Karpas-422 (cell line): ENCODE results near the gene RNF4. TPM values are rescaled to one million over a fixed set of nuclear protein-coding genes. Genes with fewer than 3 reads are reported as not detected.
A peak's percentile ranks its signal among the peaks of the same experiment; 100 is the strongest.

Experiments
- DNase-seq: peaks from one replicate; pipeline ENCODE4 v3.0.0-alpha.2; 2015
- H2AFZ ChIP-seq: fragments of 200-600 bp; sonication (generic); 2 replicates; pipeline ENCODE4 v1.6.1; 2014; ENCODE audit warnings: antibody characterized with exemption, low read length, mixed read lengths
- H3K27ac ChIP-seq: fragments of 200-600 bp; sonication (generic); 2 replicates; pipeline ENCODE4 v1.5.1; 2014; ENCODE audit warnings: mild to moderate bottlenecking, low read length, moderate library complexity
- H3K27me3 ChIP-seq: fragments of 200-600 bp; sonication (generic); 2 replicates; pipeline ENCODE4 v1.6.1; 2014; ENCODE audit warnings: low read length, mixed read lengths
- H3K36me3 ChIP-seq: fragments of 200-600 bp; sonication (generic); 2 replicates; pipeline ENCODE4 v1.6.1; 2014; ENCODE audit warnings: low read length, mixed read lengths; ENCODE audit not compliant: insufficient read depth
- H3K4me1 ChIP-seq: fragments of 200-600 bp; sonication (generic); 2 replicates; pipeline ENCODE4 v1.6.1; 2014; ENCODE audit warnings: mild to moderate bottlenecking, low read length, mixed read lengths
- H3K4me2 ChIP-seq: fragments of 200-600 bp; sonication (generic); 2 replicates; pipeline ENCODE4 v1.6.1; 2014; ENCODE audit warnings: low read length, low read depth, mild to moderate bottlenecking; ENCODE audit not compliant: poor library complexity, severe bottlenecking
- H3K4me3 ChIP-seq: fragments of 200-600 bp; sonication (generic); 2 replicates; pipeline ENCODE4 v1.5.1; 2014; ENCODE audit warnings: mild to moderate bottlenecking, antibody characterized with exemption, low read length, mixed read lengths
- H3K79me2 ChIP-seq: fragments of 200-600 bp; sonication (generic); 2 replicates; pipeline ENCODE4 v1.6.1; 2014; ENCODE audit warnings: mild to moderate bottlenecking, low read length, mixed read lengths
- H3K9ac ChIP-seq: fragments of 200-600 bp; sonication (generic); 2 replicates; pipeline ENCODE4 v1.6.0; 2014; ENCODE audit warnings: low read length
- H3K9me2 ChIP-seq: fragments of 200-600 bp; sonication (generic), shearing (Covaris generic); replicated peaks from 2 replicates; pipeline ENCODE4 v1.6.0; 2014; ENCODE audit warnings: mild to moderate bottlenecking, low read length, moderate library complexity; ENCODE audit not compliant: insufficient read depth
- H3K9me3 ChIP-seq: fragments of 300-700, 200-600 bp; sonication (generic); 2 replicates; pipeline ENCODE4 v1.6.1; 2014; ENCODE audit warnings: low read length, mixed read lengths
- H4K20me1 ChIP-seq: fragments of 200-600 bp; sonication (generic); 2 replicates; pipeline ENCODE4 v1.6.1; 2014; ENCODE audit warnings: mild to moderate bottlenecking, antibody characterized with exemption, low read length, low read depth; ENCODE audit not compliant: insufficient read depth
- total RNA-seq: library from RNA; depleted of rRNA; stranded (reverse); fragments of >200 nt; shearing (Covaris generic); gene quantifications from 2 replicates; pipeline ENCODE4 v1.2.3, GENCODE V29; 2014; ENCODE audit warnings: low replicate concordance

The RNF4 gene
- total RNA-seq, 1 experiment from 2014 or later: 84.8 TPM

DNA sequence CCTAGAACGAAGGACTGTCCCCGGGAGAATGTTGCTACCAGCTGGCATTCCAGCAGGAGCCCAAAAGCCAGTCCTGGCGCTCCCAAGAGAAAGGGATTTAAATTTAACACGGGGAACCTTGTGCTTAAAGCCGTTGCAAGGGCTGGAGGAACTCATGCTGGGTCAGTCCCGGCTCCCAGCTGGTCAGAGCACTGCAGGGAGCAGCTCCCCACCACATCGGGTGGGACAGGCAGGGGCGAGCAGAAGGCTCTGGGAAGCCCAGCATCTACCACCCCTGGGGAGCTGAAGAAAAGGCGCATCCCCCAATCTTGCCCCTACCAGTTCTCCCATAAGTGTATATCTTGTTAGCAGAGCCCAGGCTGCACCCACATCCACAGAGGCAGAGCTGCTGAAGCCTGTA lies 34.5 kb upstream of the RNF4 start:
- Histone ChIP-seq H4K20me1 (no peaks in the 10 kb centered on the region), H3K27ac (no peak overlapping the region), H3K9ac (no peak overlapping the region), H3K9me3 (no peaks in the 10 kb centered on the region), H3K4me3 (no peak overlapping the region), H3K9me2 (no peaks in the 10 kb centered on the region), H3K79me2 (no peaks in the 10 kb centered on the region), H3K36me3 (no peaks in the 10 kb centered on the region), H3K4me1 (no peaks in the 10 kb centered on the region), H3K4me2 (no peak overlapping the region), H2AFZ (no peak overlapping the region), H3K27me3 (no peaks in the 10 kb centered on the region)
- DNase-seq: no peak

- H3K9me3 ChIP-seq: no peaks in the 10 kb centered on the region
- no peaks in the 10 kb centered on the region for H3K79me2 ChIP-seq
- no peak overlapping the region for H2AFZ ChIP-seq
- no peaks in the 10 kb centered on the region for H4K20me1 ChIP-seq
- no peaks in the 10 kb centered on the region for H3K36me3 ChIP-seq
- no peak for DNase-seq
- no peak overlapping the region for H3K4me3 ChIP-seq
- no peak overlapping the region for H3K9ac ChIP-seq
- no peak overlapping the region for H3K27ac ChIP-seq
- no peak overlapping the region for H3K4me2 ChIP-seq
- peaks cover 1% of the 10 kb centered on the region for H3K4me1 ChIP-seq
- no peaks in the 10 kb centered on the region for H3K9me2 ChIP-seq
- H3K27me3 ChIP-seq: no peaks in the 10 kb centered on the region
Measured at GRCh38 chr4:2436301-2436700, 32.6 kb upstream of the RNF4 start.

DNA sequence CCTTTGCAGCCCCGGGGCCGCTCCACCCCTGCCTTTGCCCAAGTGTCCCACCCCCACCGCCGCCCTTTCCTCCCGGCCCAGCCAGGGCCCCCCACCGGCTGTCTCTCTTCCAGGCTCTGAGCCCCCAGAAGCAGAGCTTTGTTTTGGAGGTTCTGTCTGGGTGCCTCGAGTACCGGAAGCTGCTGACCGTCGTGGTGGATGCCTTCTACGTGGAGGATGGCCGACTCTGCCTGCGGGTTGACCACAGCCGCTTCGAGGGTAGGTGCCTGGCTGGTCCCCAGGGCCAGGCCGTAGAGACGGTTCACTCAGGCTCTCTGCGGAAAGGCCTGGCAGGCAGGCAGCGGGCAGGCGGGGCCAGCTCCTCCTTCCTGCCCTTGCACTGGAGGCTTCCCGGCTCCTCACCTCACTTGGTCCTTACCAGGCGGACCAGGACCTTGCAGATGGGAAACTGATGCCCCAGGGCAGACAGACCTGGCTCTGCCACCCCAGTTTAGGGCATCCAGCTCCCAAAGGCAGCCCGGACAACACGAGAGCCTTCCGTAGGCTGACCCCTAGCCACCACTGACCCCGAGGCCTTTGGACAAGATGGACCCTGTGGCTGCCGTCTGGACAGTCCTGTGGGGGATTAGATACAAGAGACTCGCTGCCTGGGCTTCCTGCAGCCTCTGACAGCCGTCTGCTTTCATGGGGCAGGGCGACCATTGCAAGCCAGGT lies 32.0 kb upstream of the RNF4 start:
- no peaks in the 10 kb centered on the region for H4K20me1 ChIP-seq
- H3K4me3 ChIP-seq: no peak overlapping the region
- peaks cover 7% of the 10 kb centered on the region for H3K4me1 ChIP-seq
- H3K4me2 ChIP-seq: no peak overlapping the region
- H3K9ac ChIP-seq: no peak overlapping the region
- H3K9me2 ChIP-seq: no peaks in the 10 kb centered on the region
- H3K27ac ChIP-seq: no peak overlapping the region
- no peaks in the 10 kb centered on the region for H3K9me3 ChIP-seq
- no peak for DNase-seq
- H3K36me3 ChIP-seq: no peaks in the 10 kb centered on the region
- no peak overlapping the region for H2AFZ ChIP-seq
- no peaks in the 10 kb centered on the region for H3K27me3 ChIP-seq
- no peaks in the 10 kb centered on the region for H3K79me2 ChIP-seq

DNA sequence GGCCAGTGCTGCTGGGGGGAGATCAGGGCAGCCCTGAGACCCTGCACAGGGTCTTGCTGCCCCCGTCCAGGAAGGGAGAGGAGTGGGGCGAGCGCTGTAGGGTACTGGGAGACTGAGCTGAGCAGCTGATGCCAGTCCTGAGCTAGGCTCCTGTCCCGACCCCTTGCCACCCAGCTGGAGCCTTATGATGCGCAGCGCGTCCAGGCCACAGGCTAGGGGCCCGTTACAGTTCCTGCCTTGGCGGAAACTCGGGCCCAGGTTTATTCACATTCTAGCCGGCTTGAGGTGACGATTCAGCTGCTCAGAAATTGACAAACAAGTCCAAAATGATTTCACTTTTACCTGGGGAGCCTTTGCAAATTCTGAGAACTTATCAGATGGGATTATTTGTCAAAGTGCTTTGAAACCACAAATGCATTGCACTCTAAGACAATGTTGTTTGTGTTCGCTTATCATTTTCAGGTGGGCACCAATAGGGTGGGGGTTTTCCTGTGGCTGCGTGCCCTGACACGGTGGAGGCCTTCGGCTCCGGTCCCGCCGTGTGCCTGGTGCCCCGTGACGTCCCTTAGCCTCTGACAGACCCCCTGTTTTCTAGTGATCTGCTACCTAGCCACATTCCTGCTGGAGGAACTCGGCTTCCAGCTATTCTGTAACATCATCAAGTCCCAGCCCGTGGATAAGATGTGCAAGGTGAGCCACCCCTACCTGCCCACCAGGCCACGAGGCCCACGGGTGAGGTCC lies 31.3 kb upstream of the RNF4 start:
- H3K4me3 ChIP-seq: no peak overlapping the region
- DNase-seq: no peak
- H3K79me2 ChIP-seq: no peaks in the 10 kb centered on the region
- H4K20me1 ChIP-seq: no peaks in the 10 kb centered on the region
- H3K9me3 ChIP-seq: no peaks in the 10 kb centered on the region
- H3K9ac ChIP-seq: no peak overlapping the region
- no peak overlapping the region for H3K27ac ChIP-seq
- H3K9me2 ChIP-seq: no peaks in the 10 kb centered on the region
- no peaks in the 10 kb centered on the region for H3K27me3 ChIP-seq
- H3K36me3 ChIP-seq: no peaks in the 10 kb centered on the region
- H2AFZ ChIP-seq: no peak overlapping the region
- peaks cover 9% of the 10 kb centered on the region for H3K4me1 ChIP-seq
- no peak overlapping the region for H3K4me2 ChIP-seq

- H3K4me1 ChIP-seq: peaks cover 9% of the 10 kb centered on the region
- no peaks in the 10 kb centered on the region for H3K9me2 ChIP-seq
- H3K9me3 ChIP-seq: no peaks in the 10 kb centered on the region
- no peak overlapping the region for H3K4me3 ChIP-seq
- H3K79me2 ChIP-seq: no peaks in the 10 kb centered on the region
- no peak overlapping the region for H3K27ac ChIP-seq
- no peak for DNase-seq
- no peaks in the 10 kb centered on the region for H3K27me3 ChIP-seq
- no peak overlapping the region for H3K4me2 ChIP-seq
- no peaks in the 10 kb centered on the region for H4K20me1 ChIP-seq
- H3K36me3 ChIP-seq: no peaks in the 10 kb centered on the region
- no peak overlapping the region for H2AFZ ChIP-seq
- no peak overlapping the region for H3K9ac ChIP-seq
Measured at GRCh38 chr4:2438822-2439718, 29.8 kb upstream of the RNF4 start.

DNA sequence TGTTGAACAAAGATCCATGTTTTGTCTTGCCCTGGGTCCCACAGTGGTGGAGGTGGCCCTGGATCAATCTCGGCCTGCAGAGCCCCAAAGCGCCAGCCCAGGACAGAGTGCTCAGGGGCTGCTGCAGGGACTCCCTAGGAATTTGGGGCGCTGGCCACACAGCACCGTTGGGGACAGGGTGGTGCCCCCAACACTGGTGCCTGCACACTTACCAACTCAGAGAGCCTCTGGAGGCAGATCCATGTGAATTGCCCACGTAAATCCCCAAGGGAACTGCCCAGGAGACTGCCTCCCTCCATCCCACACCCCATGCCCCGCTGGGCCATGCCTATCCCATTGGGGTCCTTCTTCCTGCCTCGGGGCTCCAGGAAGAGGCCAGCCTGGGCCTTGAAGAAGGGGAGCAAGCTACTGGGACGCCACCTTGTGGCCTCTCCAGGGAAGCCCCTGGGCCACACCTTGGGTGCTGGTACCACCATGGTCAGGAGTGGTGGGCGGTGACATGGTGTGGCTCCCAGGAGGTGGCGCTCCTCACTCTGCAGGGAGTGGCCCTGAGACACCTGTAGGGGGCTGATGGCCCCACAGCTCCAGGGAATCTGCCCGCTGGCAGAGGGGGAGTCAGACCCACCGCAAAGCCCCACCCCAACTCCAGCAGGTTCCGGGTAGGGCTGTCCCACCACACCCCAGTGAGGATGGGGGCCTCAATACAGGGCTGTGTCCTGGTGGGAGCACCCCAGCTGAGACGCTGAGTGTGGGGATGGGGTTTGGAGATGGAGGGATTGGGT lies 27.3 kb upstream of the RNF4 start:
- Histone ChIP-seq H3K4me2 (peak overlapping the region; percentile 52), H3K4me1 (peaks cover 9% of the 10 kb centered on the region), H3K9me3 (no peaks in the 10 kb centered on the region), H3K27ac (no peak overlapping the region), H2AFZ (peak overlapping the region; percentile 88), H3K36me3 (no peaks in the 10 kb centered on the region; the same call in 1 of the 2 replicates), H3K79me2 (no peaks in the 10 kb centered on the region), H3K27me3 (no peaks in the 10 kb centered on the region), H3K4me3 (peak overlapping the region; percentile 37; the same call in 1 of the 2 replicates), H3K9me2 (no peaks in the 10 kb centered on the region; the same call in 1 of the 2 replicates), H4K20me1 (no peaks in the 10 kb centered on the region), H3K9ac (peak overlapping the region; percentile 38)
- peak; percentile 95 for DNase-seq

DNA sequence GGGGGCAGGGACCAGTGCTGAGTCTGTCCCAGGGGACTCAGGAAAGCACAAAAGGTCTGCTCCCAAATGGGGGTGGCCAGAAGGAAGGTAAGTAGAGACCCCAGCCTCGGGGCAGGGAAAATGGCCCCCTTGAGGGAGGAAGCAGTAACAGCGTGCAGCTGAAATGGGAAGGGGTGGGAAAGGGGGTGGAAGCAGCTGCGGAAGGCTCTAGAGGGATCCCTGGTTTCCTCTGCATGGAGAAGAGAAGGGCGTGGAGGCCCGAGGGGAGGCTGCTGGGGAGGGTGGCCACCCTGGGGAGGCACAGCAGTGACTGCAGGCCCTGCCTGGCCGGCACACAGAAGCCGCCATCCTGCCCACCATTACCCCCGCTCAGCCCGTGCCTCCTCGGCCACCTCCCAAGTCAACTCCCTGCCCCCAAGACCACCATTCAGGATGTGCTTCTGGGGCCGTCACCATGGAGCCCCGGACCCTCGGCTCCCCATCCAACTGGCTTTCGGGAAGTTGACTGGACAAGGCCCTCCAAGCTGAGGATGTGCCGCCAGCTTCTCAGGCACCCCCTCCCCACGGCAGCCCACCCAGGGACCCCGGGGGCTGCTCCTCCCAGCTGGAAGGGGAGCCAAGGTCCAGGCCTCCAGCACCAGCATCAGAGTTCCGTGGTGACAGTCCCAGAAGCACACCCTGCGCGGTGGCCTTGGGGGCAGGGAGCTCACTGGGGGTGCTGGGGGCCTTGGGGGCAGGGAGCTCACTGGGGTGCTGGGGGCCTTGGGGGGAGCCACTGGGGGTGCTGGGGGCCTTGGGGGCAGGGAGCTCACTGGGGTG lies 26.5 kb upstream of the RNF4 start:
- Histone ChIP-seq H3K9me3 (no peaks in the 10 kb centered on the region), H3K4me3 (peak overlapping the region; percentile 37; the same call in 1 of the 2 replicates), H3K27ac (no peak overlapping the region), H3K9ac (peak overlapping the region; percentile 29; the same call in 1 of the 2 replicates), H3K79me2 (no peaks in the 10 kb centered on the region), H3K4me1 (peaks cover 9% of the 10 kb centered on the region), H3K9me2 (peaks cover 5% of the 10 kb centered on the region; the same call in 1 of the 2 replicates), H4K20me1 (no peaks in the 10 kb centered on the region), H3K4me2 (peak overlapping the region; percentile 52), H3K36me3 (no peaks in the 10 kb centered on the region; the same call in 1 of the 2 replicates), H2AFZ (peak overlapping the region; percentile 59; the same call in 1 of the 2 replicates), H3K27me3 (no peaks in the 10 kb centered on the region)
- DNase-seq: no peak
